A673 (cell line): ENCODE data around the gene TENM4. TPM values are rescaled to one million over a fixed set of nuclear protein-coding genes. Genes with fewer than 3 reads are reported as not detected.

Experiments used
- BruUV-seq: library from RNA; stranded (reverse); fragments of 400-500 nt; replicated peaks from 2 replicates; lab custom pipeline; 2021; lab: Mats Ljungman, UMichigan
- CTCF ChIA-PET: fragments of 300-600 bp; sonication (Branson Sonifier 250); formaldehyde crosslinking; loops from one replicate; lab custom pipeline; 2022; ENCODE audit warnings: antibody characterized with exemption; lab: Charles Lee
- POLR2A ChIA-PET: fragments of 300-600 bp; sonication (Branson Sonifier 250); formaldehyde crosslinking; loops from one replicate; lab custom pipeline; 2022; ENCODE audit warnings: antibody characterized with exemption; ENCODE audit not compliant: low non-redundant PET; lab: Charles Lee
- DNase-seq: peaks from one replicate; pipeline ENCODE4 v3.0.0-alpha.2; 2015; ENCODE audit warnings: low spot score
- H3K27ac ChIP-seq: fragments of 200-600 bp; sonication (generic); 2 replicates; pipeline ENCODE4 v1.5.1; 2016; ENCODE audit warnings: mixed run types, low read depth, mild to moderate bottlenecking, mixed read lengths, antibody characterized with exemption, low read length; ENCODE audit not compliant: poor library complexity, severe bottlenecking
- H3K27me3 ChIP-seq: fragments of 200-600 bp; sonication (generic); replicated peaks from 2 replicates; pipeline ENCODE4 v1.6.1; 2017; ENCODE audit warnings: mixed run types, low read depth, mild to moderate bottlenecking, mixed read lengths, antibody characterized with exemption, low read length; ENCODE audit not compliant: insufficient read depth, poor library complexity
- H3K36me3 ChIP-seq: fragments of 200-600 bp; sonication (generic); 2 replicates; pipeline ENCODE4 v1.6.1; 2016; ENCODE audit warnings: mixed run types, mild to moderate bottlenecking, mixed read lengths, antibody characterized with exemption, low read length; ENCODE audit not compliant: insufficient read depth, poor library complexity, severe bottlenecking
- H3K4me1 ChIP-seq: fragments of 200-600 bp; sonication (generic); 2 replicates; pipeline ENCODE4 v1.6.1; 2017; ENCODE audit warnings: mixed run types, mild to moderate bottlenecking, mixed read lengths, antibody characterized with exemption, low read length; ENCODE audit not compliant: insufficient read depth, poor library complexity, severe bottlenecking
- H3K4me3 ChIP-seq: fragments of 200-600 bp; sonication (generic); 2 replicates; pipeline ENCODE4 v1.5.1; 2016; ENCODE audit warnings: low read depth, mixed run types, mild to moderate bottlenecking, mixed read lengths, low read length; ENCODE audit not compliant: poor library complexity, severe bottlenecking
- H3K9me3 ChIP-seq: fragments of 200-600 bp; sonication (generic); 2 replicates; pipeline ENCODE4 v1.6.1; 2016; ENCODE audit warnings: mixed run types, low read depth, mild to moderate bottlenecking, mixed read lengths, antibody characterized with exemption, low read length; ENCODE audit not compliant: poor library complexity, severe bottlenecking
- EZH2 ChIP-seq: fragments of 200-600 bp; sonication (generic); IDR thresholded peaks from 2 replicates; pipeline ENCODE4 v1.6.1; 2017; ENCODE audit warnings: borderline replicate concordance, low read depth, mild to moderate bottlenecking, mixed read lengths, antibody characterized with exemption, low read length; ENCODE audit not compliant: poor library complexity, severe bottlenecking
- intact Hi-C: fragments of 100-400 bp; cut with micrococcal nuclease; formaldehyde crosslinking; loops from one replicate; pipeline ENCODE4 v1.10.0; 2022; ENCODE audit not compliant: unreplicated experiment
- total RNA-seq: library from RNA; stranded (reverse); gene quantifications from 2 replicates; pipeline ENCODE4 v1.2.3, GENCODE V29; 2021
- TF ChIP-seq, protein P1 (sequence below): fragments of 300-800, 200-600 bp; sonication (generic); conservative IDR thresholded peaks from 2 replicates; pipeline ENCODE4 v1.5.1; 2017; ENCODE audit warnings: low read depth, mild to moderate bottlenecking, antibody characterized with exemption, low read length, moderate library complexity, mixed read lengths

The TENM4 gene
- total RNA-seq, 1 experiment from 2014 or later, result 0.11 TPM

DNA sequence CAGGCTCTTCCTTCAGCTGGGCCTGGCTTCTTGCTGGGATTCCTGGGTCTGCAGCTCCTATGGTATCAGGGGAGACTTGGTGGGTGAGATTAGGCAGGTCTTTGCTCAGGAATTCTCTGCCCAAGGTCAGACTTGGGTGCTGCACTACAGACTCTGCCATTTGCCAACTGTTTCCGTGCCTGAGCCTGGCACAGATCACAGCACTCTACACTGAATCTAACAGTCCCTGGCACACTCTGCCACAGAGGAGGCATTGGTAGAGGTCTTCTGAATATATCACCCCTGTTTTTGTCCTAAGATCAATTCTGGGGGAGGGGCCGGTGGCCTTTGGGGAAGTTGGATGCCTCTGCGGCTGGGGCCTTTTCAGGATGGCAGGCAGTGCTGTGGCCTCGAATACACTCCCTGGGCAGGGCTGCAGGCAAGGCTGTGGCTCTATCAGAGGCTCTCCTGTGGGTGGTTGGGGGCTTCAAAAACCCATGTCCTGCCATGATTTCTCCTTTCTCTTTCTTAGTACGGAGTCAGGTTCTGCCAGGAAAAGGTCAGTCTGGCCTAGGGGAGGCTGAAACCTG is 751.2 kb downstream of the TENM4 start:
- intact Hi-C loops, result no loop called here
- Histone ChIP-seq H3K27ac (no peak overlapping the region), H3K36me3 (no peaks in the 10 kb centered on the region), H3K4me1 (no peaks in the 10 kb centered on the region), H3K4me3 (no peak overlapping the region), H3K9me3 (no peaks in the 10 kb centered on the region), H3K27me3 (peaks cover 52% of the 10 kb centered on the region)
- no TSS peak for BruUV-seq
- CTCF ChIA-PET, result interaction anchor here (1.0 kb wide), 1 partner anchor 44 kb away, joined by 3 read pairs; no protein-coding TSS in a partner anchor
- no peak for TF ChIP-seq EZH2
- TF ChIP-seq, protein P1, sequence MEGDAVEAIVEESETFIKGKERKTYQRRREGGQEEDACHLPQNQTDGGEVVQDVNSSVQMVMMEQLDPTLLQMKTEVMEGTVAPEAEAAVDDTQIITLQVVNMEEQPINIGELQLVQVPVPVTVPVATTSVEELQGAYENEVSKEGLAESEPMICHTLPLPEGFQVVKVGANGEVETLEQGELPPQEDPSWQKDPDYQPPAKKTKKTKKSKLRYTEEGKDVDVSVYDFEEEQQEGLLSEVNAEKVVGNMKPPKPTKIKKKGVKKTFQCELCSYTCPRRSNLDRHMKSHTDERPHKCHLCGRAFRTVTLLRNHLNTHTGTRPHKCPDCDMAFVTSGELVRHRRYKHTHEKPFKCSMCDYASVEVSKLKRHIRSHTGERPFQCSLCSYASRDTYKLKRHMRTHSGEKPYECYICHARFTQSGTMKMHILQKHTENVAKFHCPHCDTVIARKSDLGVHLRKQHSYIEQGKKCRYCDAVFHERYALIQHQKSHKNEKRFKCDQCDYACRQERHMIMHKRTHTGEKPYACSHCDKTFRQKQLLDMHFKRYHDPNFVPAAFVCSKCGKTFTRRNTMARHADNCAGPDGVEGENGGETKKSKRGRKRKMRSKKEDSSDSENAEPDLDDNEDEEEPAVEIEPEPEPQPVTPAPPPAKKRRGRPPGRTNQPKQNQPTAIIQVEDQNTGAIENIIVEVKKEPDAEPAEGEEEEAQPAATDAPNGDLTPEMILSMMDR, result no peak
- DNase-seq, result no peak
- POLR2A ChIA-PET, result no interaction called here

DNA sequence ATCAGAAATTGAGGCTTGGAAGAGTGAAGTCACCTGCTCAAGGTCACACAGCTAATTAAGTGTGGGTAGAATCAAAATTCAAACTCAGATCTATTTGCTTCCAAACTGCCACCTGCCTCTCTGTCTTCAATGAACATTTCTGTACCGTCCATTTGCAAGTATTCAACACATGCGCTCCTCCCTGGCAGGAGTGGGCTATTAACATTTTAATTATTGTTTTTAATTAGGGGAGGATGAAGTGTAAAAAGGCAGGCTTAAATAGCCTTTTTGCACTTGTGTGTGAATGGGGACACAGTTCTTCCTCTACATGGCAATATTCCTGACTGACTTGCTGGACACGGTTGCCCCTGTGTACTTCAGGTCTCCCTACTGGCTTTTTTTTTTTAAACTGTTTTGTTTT is 751.7 kb downstream of the TENM4 start:
- Histone ChIP-seq H3K27me3 (peaks cover 46% of the 10 kb centered on the region), H3K4me1 (no peaks in the 10 kb centered on the region), H3K4me3 (no peak overlapping the region), H3K27ac (no peak overlapping the region), H3K9me3 (no peaks in the 10 kb centered on the region), H3K36me3 (no peaks in the 10 kb centered on the region)
- BruUV-seq, result no TSS peak
- ChIA-PET POLR2A (no interaction called here), CTCF (interaction anchor here (1.0 kb wide), 1 partner anchor 44 kb away, joined by 3 read pairs; no protein-coding TSS in a partner anchor)
- intact Hi-C loops, result no loop called here
- TF ChIP-seq EZH2, result no peak
- TF ChIP-seq, protein P1, result no peak
- no peak for DNase-seq

DNA sequence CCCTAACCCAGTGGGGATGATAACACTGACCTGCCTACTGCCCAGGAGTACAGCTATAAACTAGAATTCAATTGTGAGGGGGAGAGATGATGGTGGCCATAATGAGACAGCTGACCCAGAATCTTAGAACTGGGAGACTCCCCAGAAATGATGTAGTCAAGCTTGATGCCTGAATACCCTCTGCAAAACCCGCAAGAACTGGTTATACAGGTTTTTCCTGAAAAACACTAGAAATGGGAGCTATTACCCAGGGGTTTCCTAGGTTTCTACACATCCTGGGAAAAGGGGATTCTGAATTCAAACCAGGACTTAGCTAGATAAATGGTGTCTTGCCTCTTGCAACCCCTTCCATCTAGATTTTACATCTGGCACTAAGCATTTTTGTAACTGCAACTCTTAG is 752.4 kb downstream of the TENM4 start:
- POLR2A ChIA-PET, result no interaction called here
- Histone ChIP-seq H3K4me3 (no peak overlapping the region), H3K4me1 (no peaks in the 10 kb centered on the region), H3K9me3 (no peaks in the 10 kb centered on the region), H3K27ac (no peak overlapping the region), H3K27me3 (peaks cover 44% of the 10 kb centered on the region), H3K36me3 (no peaks in the 10 kb centered on the region)
- CTCF ChIA-PET, result interaction anchor here (1.0 kb wide), 1 partner anchor 43 kb away, joined by 3 read pairs; no protein-coding TSS in a partner anchor
- TF ChIP-seq, protein P1, result no peak
- no peak for TF ChIP-seq EZH2
- no TSS peak for BruUV-seq
- no peak for DNase-seq
- intact Hi-C loops, result no loop called here
